HFFc6 (cell line): Measurements from ENCODE around the gene LPCAT3. TPM values are rescaled to one million over a fixed set of nuclear protein-coding genes. Genes with fewer than 3 reads are reported as not detected.
"Not testable (repeated sequence)": the region's sequence is repeated elsewhere in the genome, so short reads cannot be mapped to it uniquely, and the experiment has no call there.

Experiments
- DNase-seq: peaks from one replicate; pipeline ENCODE4 v3.0.0-alpha.2; 2018
- H3K27ac Mint-ChIP-seq: 2 replicates; pipeline ENCODE4 v1.8.0; 2020; ENCODE audit warnings: mild to moderate bottlenecking, mixed read lengths
- H3K27me3 Mint-ChIP-seq: 2 replicates; pipeline ENCODE4 v1.8.0; 2021; ENCODE audit warnings: mild to moderate bottlenecking, moderate library complexity, mixed read lengths; ENCODE audit not compliant: insufficient read depth
- H3K36me3 Mint-ChIP-seq: 2 replicates; pipeline ENCODE4 v1.8.0; 2021; ENCODE audit warnings: low read depth, mixed read lengths
- H3K4me1 Mint-ChIP-seq: 2 replicates; pipeline ENCODE4 v1.8.0; 2020; ENCODE audit warnings: low read depth, mixed read lengths
- H3K4me3 Mint-ChIP-seq: 2 replicates; pipeline ENCODE4 v1.8.0; 2020; ENCODE audit warnings: mild to moderate bottlenecking, moderate library complexity, mixed read lengths
- H3K9me3 Mint-ChIP-seq: 2 replicates; pipeline ENCODE4 v1.8.0; 2020; ENCODE audit warnings: mild to moderate bottlenecking, mixed read lengths
- CTCF ChIP-seq: fragments of 200-600 bp; sonication (generic); IDR thresholded peaks from 2 replicates; pipeline ENCODE4 v1.5.0; 2021; ENCODE audit warnings: antibody characterized with exemption, mild to moderate bottlenecking
- total RNA-seq, 6 experiments: library from RNA; stranded (reverse); fragmentation: NEBNext Ultra II Directional; extraction: Animal tissue kit (Norgen Biotek cat#: 25700); gene quantifications; 2 replicates in 1 of 6; 3 replicates in 5 of 6; pipeline ENCODE4 v1.2.3, GENCODE V29; 2021

Gene LPCAT3
- total RNA-seq, 6 experiments from 2014 or later, result 17.4 to 28.4 (median 21.6) TPM

GRCh38 chr12:7058163-7058845 is 40.0 kb upstream of the LPCAT3 start:
- H3K27me3 Mint-ChIP-seq, result peaks cover 31% of the 10 kb centered on the region
- H3K36me3 Mint-ChIP-seq, result no peaks in the 10 kb centered on the region
- no peak for TF ChIP-seq CTCF
- H3K9me3 Mint-ChIP-seq, result no peaks in the 10 kb centered on the region
- H3K27ac Mint-ChIP-seq, result no peak overlapping the region
- H3K4me3 Mint-ChIP-seq, result no peak overlapping the region
- DNase-seq, result no peak
- peaks cover 19% of the 10 kb centered on the region for H3K4me1 Mint-ChIP-seq

GRCh38 chr12:7055736-7056135 is 37.5 kb upstream of the LPCAT3 start:
- H3K27ac Mint-ChIP-seq, DNase-seq, H3K4me3 Mint-ChIP-seq, H3K36me3 Mint-ChIP-seq, H3K9me3 Mint-ChIP-seq: not testable (repeated sequence)
- Mint-ChIP-seq H3K4me1 (peaks cover 12% of the 10 kb centered on the region), H3K27me3 (peaks cover 47% of the 10 kb centered on the region)

GRCh38 chr12:7054925-7055324 is 36.6 kb upstream of the LPCAT3 start:
- no peaks in the 10 kb centered on the region for H3K36me3 Mint-ChIP-seq
- H3K27me3 Mint-ChIP-seq, result peaks cover 47% of the 10 kb centered on the region
- TF ChIP-seq CTCF, result no peak
- H3K9me3 Mint-ChIP-seq, result no peaks in the 10 kb centered on the region
- DNase-seq, result no peak
- H3K27ac Mint-ChIP-seq, result no peak overlapping the region
- no peak overlapping the region for H3K4me3 Mint-ChIP-seq
- peaks cover 4% of the 10 kb centered on the region for H3K4me1 Mint-ChIP-seq

GRCh38 chr12:7049973-7050372 is 31.7 kb upstream of the LPCAT3 start:
- not testable (repeated sequence) for H3K9me3 Mint-ChIP-seq

GRCh38 chr12:7049445-7049951 is 31.2 kb upstream of the LPCAT3 start:
- H3K4me1 Mint-ChIP-seq, H3K4me3 Mint-ChIP-seq, DNase-seq, H3K9me3 Mint-ChIP-seq, H3K36me3 Mint-ChIP-seq, H3K27ac Mint-ChIP-seq: not testable (repeated sequence)
- peaks cover 24% of the 10 kb centered on the region for H3K27me3 Mint-ChIP-seq

More at GRCh38 chr12:7049973-7050372, 31.7 kb upstream of the LPCAT3 start:
- H3K27me3 Mint-ChIP-seq, result peaks cover 27% of the 10 kb centered on the region
- H3K4me1 Mint-ChIP-seq, H3K36me3 Mint-ChIP-seq, H3K27ac Mint-ChIP-seq, H3K4me3 Mint-ChIP-seq, DNase-seq: not testable (repeated sequence)

GRCh38 chr12:7047306-7047705 is 29.0 kb upstream of the LPCAT3 start:
- no peak overlapping the region for H3K4me3 Mint-ChIP-seq
- H3K27me3 Mint-ChIP-seq, result peaks cover 12% of the 10 kb centered on the region
- no peaks in the 10 kb centered on the region for H3K36me3 Mint-ChIP-seq
- DNase-seq, result no peak
- H3K9me3 Mint-ChIP-seq, result no peaks in the 10 kb centered on the region
- H3K4me1 Mint-ChIP-seq, result peaks cover 5% of the 10 kb centered on the region
- no peak overlapping the region for H3K27ac Mint-ChIP-seq
- TF ChIP-seq CTCF, result no peak

GRCh38 chr12:7046383-7047105 is 28.3 kb upstream of the LPCAT3 start:
- Mint-ChIP-seq H3K4me1 (peaks cover 5% of the 10 kb centered on the region), H3K4me3 (no peak overlapping the region), H3K36me3 (no peaks in the 10 kb centered on the region), H3K27ac (no peak overlapping the region), H3K27me3 (peaks cover 5% of the 10 kb centered on the region), H3K9me3 (no peaks in the 10 kb centered on the region)
- TF ChIP-seq CTCF, result no peak
- no peak for DNase-seq
